ENCODE results near the gene ZMYND15.

Gene ZMYND15

GRCh38 chr17:4753392-4753791, 13.8 kb downstream of the ZMYND15 start:
- H3K27me3 ChIP-seq (ENCODE audit: insufficient read depth, low read length, poor library complexity), result no peaks in the 10 kb centered on the region
- no peak overlapping the region for H4K8ac ChIP-seq (ENCODE audit: low read depth, low read length)

GRCh38 chr17:4759776-4760236, 20.2 kb downstream of the ZMYND15 start:
- H3K79me1 ChIP-seq (ENCODE audit: low read length), result no peaks in the 10 kb centered on the region
- H3K4me1 ChIP-seq (ENCODE audit: control insufficient read depth, low read depth, low read length), result no peaks in the 10 kb centered on the region
- no peak overlapping the region for H2BK5ac ChIP-seq (ENCODE audit: low read length)
- no peak for DNase-seq
- H3K4me3 ChIP-seq (ENCODE audit: low read length), result no peak overlapping the region
- no peaks in the 10 kb centered on the region for H3K36me3 ChIP-seq (ENCODE audit: control insufficient read depth, insufficient read depth, low read length)
- H3K27me3 ChIP-seq (ENCODE audit: insufficient read depth, low read length, poor library complexity), result no peaks in the 10 kb centered on the region
- H2AK5ac ChIP-seq (ENCODE audit: low read length), result no peak overlapping the region
- no peak overlapping the region for H3K4ac ChIP-seq (ENCODE audit: low read depth, low read length)
- H3K4me2 ChIP-seq (ENCODE audit: low read length), result no peak overlapping the region
- no peak overlapping the region for H3K9ac ChIP-seq (ENCODE audit: low read length)
- H4K5ac ChIP-seq (ENCODE audit: low read length), result no peak overlapping the region
- WGBS (ENCODE audit: extremely low coverage, insufficient coverage, low lambda C conversion rate), result no CpG with 5 or more reads among the region's 10 CpGs
- no peak overlapping the region for H3K23ac ChIP-seq (ENCODE audit: low read length)
- no peaks in the 10 kb centered on the region for H3K79me2 ChIP-seq (ENCODE audit: control insufficient read depth, insufficient read depth, low read length)
- no peak overlapping the region for H3K56ac ChIP-seq (ENCODE audit: low read length)
- no peak overlapping the region for H2BK15ac ChIP-seq (replicated peaks; ENCODE audit: low read depth)
- H3K18ac ChIP-seq (ENCODE audit: low read length), result no peak overlapping the region
- H4K8ac ChIP-seq (ENCODE audit: low read depth, low read length), result no peak overlapping the region
- H2BK120ac ChIP-seq (ENCODE audit: low read depth, low read length), result no peak overlapping the region
- H3K27ac ChIP-seq (ENCODE audit: low read depth, low read length), result no peak overlapping the region

More at GRCh38 chr17:4753392-4753791, 13.8 kb downstream of the ZMYND15 start:
- no peak overlapping the region for H3K18ac ChIP-seq (ENCODE audit: low read length)
- H3K56ac ChIP-seq (ENCODE audit: low read length), result no peak overlapping the region
- H3K27ac ChIP-seq (ENCODE audit: low read depth, low read length), result no peak overlapping the region
- H3K4me1 ChIP-seq (ENCODE audit: control insufficient read depth, low read depth, low read length), result no peaks in the 10 kb centered on the region
- DNase-seq, result no peak
- H3K4me2 ChIP-seq (ENCODE audit: low read length), result no peak overlapping the region
- no peak overlapping the region for H2BK15ac ChIP-seq (replicated peaks; ENCODE audit: low read depth)
- H3K4me3 ChIP-seq (ENCODE audit: low read length), result no peak overlapping the region
- H2BK5ac ChIP-seq (ENCODE audit: low read length), result no peak overlapping the region
- H3K23ac ChIP-seq (ENCODE audit: low read length), result no peak overlapping the region
- no peak overlapping the region for H2BK120ac ChIP-seq (ENCODE audit: low read depth, low read length)
- no peak overlapping the region for H2AK5ac ChIP-seq (ENCODE audit: low read length)
- H3K4ac ChIP-seq (ENCODE audit: low read depth, low read length), result no peak overlapping the region
- H3K9ac ChIP-seq (ENCODE audit: low read length), result no peak overlapping the region
- no peaks in the 10 kb centered on the region for H3K36me3 ChIP-seq (ENCODE audit: control insufficient read depth, insufficient read depth, low read length)
- no CpG with 5 or more reads among the region's 1 CpG for WGBS (ENCODE audit: extremely low coverage, insufficient coverage, low lambda C conversion rate)
- no peaks in the 10 kb centered on the region for H3K79me2 ChIP-seq (ENCODE audit: control insufficient read depth, insufficient read depth, low read length)
- no peaks in the 10 kb centered on the region for H3K79me1 ChIP-seq (ENCODE audit: low read length)
- no peak overlapping the region for H4K5ac ChIP-seq (ENCODE audit: low read length)

GRCh38 chr17:4764595-4764994, 25.0 kb downstream of the ZMYND15 start:
- Histone ChIP-seq H3K79me2 (ENCODE audit: control insufficient read depth, insufficient read depth, low read length) (no peaks in the 10 kb centered on the region), H2AK5ac (ENCODE audit: low read length) (no peak overlapping the region), H3K56ac (ENCODE audit: low read length) (no peak overlapping the region), H3K4me2 (ENCODE audit: low read length) (no peak overlapping the region), H3K79me1 (ENCODE audit: low read length) (no peaks in the 10 kb centered on the region), H2BK5ac (ENCODE audit: low read length) (no peak overlapping the region), H3K27me3 (ENCODE audit: insufficient read depth, low read length, poor library complexity) (no peaks in the 10 kb centered on the region), H3K4me1 (ENCODE audit: control insufficient read depth, low read depth, low read length) (no peaks in the 10 kb centered on the region), H3K18ac (ENCODE audit: low read length) (no peak overlapping the region), H3K36me3 (ENCODE audit: control insufficient read depth, insufficient read depth, low read length) (no peaks in the 10 kb centered on the region), H3K23ac (ENCODE audit: low read length) (no peak overlapping the region), H2BK15ac (replicated peaks; ENCODE audit: low read depth) (no peak overlapping the region), H2BK120ac (ENCODE audit: low read depth, low read length) (no peak overlapping the region), H3K4me3 (ENCODE audit: low read length) (no peak overlapping the region), H4K8ac (ENCODE audit: low read depth, low read length) (no peak overlapping the region), H4K5ac (ENCODE audit: low read length) (no peak overlapping the region), H3K4ac (ENCODE audit: low read depth, low read length) (no peak overlapping the region), H3K9ac (ENCODE audit: low read length) (no peak overlapping the region), H3K27ac (ENCODE audit: low read depth, low read length) (no peak overlapping the region)
- no peak for DNase-seq
- WGBS (ENCODE audit: extremely low coverage, insufficient coverage, low lambda C conversion rate), result no CpG with 5 or more reads among the region's 3 CpGs

- DNase-seq, result no peak
- Histone ChIP-seq H3K36me3 (ENCODE audit: control insufficient read depth, insufficient read depth, low read length) (no peaks in the 10 kb centered on the region), H3K79me2 (ENCODE audit: control insufficient read depth, insufficient read depth, low read length) (no peaks in the 10 kb centered on the region), H3K9ac (ENCODE audit: low read length) (no peak overlapping the region), H2BK15ac (replicated peaks; ENCODE audit: low read depth) (no peak overlapping the region), H3K4me3 (ENCODE audit: low read length) (no peak overlapping the region), H3K23ac (ENCODE audit: low read length) (no peak overlapping the region), H3K56ac (ENCODE audit: low read length) (no peak overlapping the region), H2BK5ac (ENCODE audit: low read length) (no peak overlapping the region), H3K4me2 (ENCODE audit: low read length) (no peak overlapping the region), H3K79me1 (ENCODE audit: low read length) (no peaks in the 10 kb centered on the region), H2BK120ac (ENCODE audit: low read depth, low read length) (no peak overlapping the region), H3K4ac (ENCODE audit: low read depth, low read length) (no peak overlapping the region), H3K18ac (ENCODE audit: low read length) (no peak overlapping the region), H3K4me1 (ENCODE audit: control insufficient read depth, low read depth, low read length) (no peaks in the 10 kb centered on the region), H2AK5ac (ENCODE audit: low read length) (no peak overlapping the region), H4K8ac (ENCODE audit: low read depth, low read length) (no peak overlapping the region), H3K27ac (ENCODE audit: low read depth, low read length) (no peak overlapping the region), H4K5ac (ENCODE audit: low read length) (no peak overlapping the region), H3K27me3 (ENCODE audit: insufficient read depth, low read length, poor library complexity) (no peaks in the 10 kb centered on the region)
- WGBS (ENCODE audit: extremely low coverage, insufficient coverage, low lambda C conversion rate), result no CpG with 5 or more reads among the region's 3 CpGs
These were observed 26.6 kb downstream of the ZMYND15 start for GRCh38 chr17:4766201-4766600.

GRCh38 chr17:4766723-4767122, 27.1 kb downstream of the ZMYND15 start:
- H3K9ac ChIP-seq (ENCODE audit: low read length), result no peak overlapping the region
- no peak overlapping the region for H2BK5ac ChIP-seq (ENCODE audit: low read length)
- H3K79me2 ChIP-seq (ENCODE audit: control insufficient read depth, insufficient read depth, low read length), result no peaks in the 10 kb centered on the region
- H3K79me1 ChIP-seq (ENCODE audit: low read length), result no peaks in the 10 kb centered on the region
- H3K36me3 ChIP-seq (ENCODE audit: control insufficient read depth, insufficient read depth, low read length), result no peaks in the 10 kb centered on the region
- no peak overlapping the region for H3K4me2 ChIP-seq (ENCODE audit: low read length)
- H2BK15ac ChIP-seq (replicated peaks; ENCODE audit: low read depth), result no peak overlapping the region
- H3K27me3 ChIP-seq (ENCODE audit: insufficient read depth, low read length, poor library complexity), result no peaks in the 10 kb centered on the region
- no peaks in the 10 kb centered on the region for H3K4me1 ChIP-seq (ENCODE audit: control insufficient read depth, low read depth, low read length)
- no peak overlapping the region for H3K23ac ChIP-seq (ENCODE audit: low read length)
- H4K8ac ChIP-seq (ENCODE audit: low read depth, low read length), result no peak overlapping the region
- H4K5ac ChIP-seq (ENCODE audit: low read length), result no peak overlapping the region
- no peak overlapping the region for H3K4me3 ChIP-seq (ENCODE audit: low read length)
- H3K4ac ChIP-seq (ENCODE audit: low read depth, low read length), result no peak overlapping the region
- H3K27ac ChIP-seq (ENCODE audit: low read depth, low read length), result no peak overlapping the region
- no peak overlapping the region for H3K18ac ChIP-seq (ENCODE audit: low read length)
- H2BK120ac ChIP-seq (ENCODE audit: low read depth, low read length), result no peak overlapping the region
- H2AK5ac ChIP-seq (ENCODE audit: low read length), result no peak overlapping the region
- no peak for DNase-seq
- no peak overlapping the region for H3K56ac ChIP-seq (ENCODE audit: low read length)
- WGBS (ENCODE audit: extremely low coverage, insufficient coverage, low lambda C conversion rate), result no CpG with 5 or more reads among the region's 9 CpGs

GRCh38 chr17:4768298-4768697, 28.7 kb downstream of the ZMYND15 start:
- H2BK120ac ChIP-seq (ENCODE audit: low read depth, low read length), result no peak overlapping the region
- H3K4me3 ChIP-seq (ENCODE audit: low read length), result no peak overlapping the region
- H2BK15ac ChIP-seq (replicated peaks; ENCODE audit: low read depth), result no peak overlapping the region
- no peak overlapping the region for H3K56ac ChIP-seq (ENCODE audit: low read length)
- H3K27ac ChIP-seq (ENCODE audit: low read depth, low read length), result no peak overlapping the region
- no peaks in the 10 kb centered on the region for H3K36me3 ChIP-seq (ENCODE audit: control insufficient read depth, insufficient read depth, low read length)
- H3K4ac ChIP-seq (ENCODE audit: low read depth, low read length), result no peak overlapping the region
- H3K4me2 ChIP-seq (ENCODE audit: low read length), result no peak overlapping the region
- H3K18ac ChIP-seq (ENCODE audit: low read length), result no peak overlapping the region
- H2BK5ac ChIP-seq (ENCODE audit: low read length), result no peak overlapping the region
- H4K8ac ChIP-seq (ENCODE audit: low read depth, low read length), result no peak overlapping the region
- no peak overlapping the region for H2AK5ac ChIP-seq (ENCODE audit: low read length)
- WGBS (ENCODE audit: extremely low coverage, insufficient coverage, low lambda C conversion rate), result no CpG with 5 or more reads among the region's 6 CpGs
- DNase-seq, result no peak
- no peak overlapping the region for H3K23ac ChIP-seq (ENCODE audit: low read length)
- no peaks in the 10 kb centered on the region for H3K4me1 ChIP-seq (ENCODE audit: control insufficient read depth, low read depth, low read length)
- no peaks in the 10 kb centered on the region for H3K79me2 ChIP-seq (ENCODE audit: control insufficient read depth, insufficient read depth, low read length)
- no peak overlapping the region for H3K9ac ChIP-seq (ENCODE audit: low read length)
- H3K79me1 ChIP-seq (ENCODE audit: low read length), result no peaks in the 10 kb centered on the region
- no peak overlapping the region for H4K5ac ChIP-seq (ENCODE audit: low read length)
- no peaks in the 10 kb centered on the region for H3K27me3 ChIP-seq (ENCODE audit: insufficient read depth, low read length, poor library complexity)

Measured in mesendoderm (in vitro differentiated cells).